A375 (cell line): Measurements from ENCODE around the gene C2orf69. TPM values are rescaled to one million over a fixed set of nuclear protein-coding genes. Genes with fewer than 3 reads are reported as not detected.

Source experiments
- small RNA-seq: library from RNA; depleted of rRNA; stranded (forward); fragments of <200 nt; gene quantifications from one replicate; pipeline ENCODE3, GENCODE V24; 2014
- total RNA-seq: library from RNA; depleted of rRNA; stranded (reverse); fragments of >200 nt; shearing (Covaris generic); gene quantifications from 2 replicates; pipeline ENCODE4 v1.2.3, GENCODE V29; 2014; rRNA removed

C2orf69 gene
- total RNA-seq, result 5.3 and 5.7 TPM in 2 replicates

GRCh38 chr2:199911052-199911876, at the start of gene C2orf69:
C2orf69 (plus strand) TSS chr2:199911293; CDS start chr2:199911439, 146 bp downstream.

GRCh38 chr2:199955339-199956061, 44.4 kb downstream of the C2orf69 start, which contains the start of the genes MAIP1 and TYW5:
MAIP1 (plus strand) TSS chr2:199955582; CDS start chr2:199955799, 217 bp downstream.
TYW5 (minus strand) TSS chr2:199955491; CDS start chr2:199955470, 21 bp downstream.

Small RNA genes within 50 kb of the gene (small RNA-seq; reads per million reads assigned to genes)
- gene AC108032.1, result not detected
- gene RN7SL717P, result not detected

Other genes starting within 250 kb of the C2orf69 start
- 1.8 and 4.6 TPM in 2 replicates for gene FTCDNL1, start 60.1 kb upstream of the C2orf69 start, total RNA-seq
- 5.6 and 5.9 TPM in 2 replicates for gene TYW5, start 44.2 kb downstream of the C2orf69 start, total RNA-seq
- 15.2 and 19.1 TPM in 2 replicates for gene MAIP1, start 44.3 kb downstream of the C2orf69 start, total RNA-seq